Measurements from ENCODE around the gene SPEF2.

DNA sequence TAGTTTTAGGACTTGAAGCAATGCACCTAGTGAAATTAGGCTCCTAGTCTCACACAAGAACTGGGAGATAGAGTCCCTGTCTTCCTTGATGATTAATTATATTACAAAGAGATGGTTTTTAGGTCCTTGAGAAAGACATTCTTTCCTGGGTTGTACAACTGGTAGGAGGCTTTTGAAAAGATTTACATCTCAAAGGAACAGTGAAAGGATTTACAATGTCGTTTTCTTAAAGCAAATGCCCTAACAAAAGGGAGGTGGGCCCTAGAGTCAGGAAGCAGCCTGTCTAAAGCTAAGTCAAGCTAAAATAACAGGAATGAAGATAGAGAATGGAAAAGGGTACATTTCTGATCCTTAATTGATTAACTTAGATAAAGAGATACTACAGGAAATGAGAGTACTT is 136.8 kb downstream of the SPEF2 start:
- TF ChIP-seq POLR2A (IDR thresholded peaks at IDR 0.05; ENCODE audit: low read depth, low read length) (no peak), TAF1 (IDR thresholded peaks at IDR 0.05; ENCODE audit: borderline replicate concordance, low read depth, low read length) (no peak)

Measured in GM12892 (cell line).